DMS 273 treated with DMSO at 0.1 percent for 48 hours (cell line): ENCODE results near the gene TNFRSF21.
"Not testable (repeated sequence)": the region's sequence is repeated elsewhere in the genome, so short reads cannot be mapped to it uniquely, and the experiment has no call there.

Experiments
- DNase-seq: peaks from one replicate; lab custom pipeline; 2025; lab: John Stamatoyannopoulos, UW

Gene TNFRSF21

GRCh38 chr6:47321577-47321976 is 11.9 kb upstream of the TNFRSF21 start:
- no peak for DNase-seq

- no peak for DNase-seq
Observed at GRCh38 chr6:47319867-47320266, 10.2 kb upstream of the TNFRSF21 start.

GRCh38 chr6:47319382-47319781 is 9.7 kb upstream of the TNFRSF21 start:
- no peak for DNase-seq

- DNase-seq, result no peak
Observed at GRCh38 chr6:47318236-47318989, 8.7 kb upstream of the TNFRSF21 start.

- not testable (repeated sequence) for DNase-seq
Observed at GRCh38 chr6:47315181-47315580, 5.5 kb upstream of the TNFRSF21 start.

- no peak for DNase-seq
Observed at GRCh38 chr6:47310131-47310480, 401 bp upstream of the TNFRSF21 start.

GRCh38 chr6:47308552-47309290 is 984 bp downstream of the TNFRSF21 start:
- DNase-seq, result no peak

GRCh38 chr6:47308198-47308517 is 1.5 kb downstream of the TNFRSF21 start:
- DNase-seq, result no peak

GRCh38 chr6:47307362-47308197 is 2.1 kb downstream of the TNFRSF21 start:
- no peak for DNase-seq

GRCh38 chr6:47306887-47307286 is 2.8 kb downstream of the TNFRSF21 start:
- no peak for DNase-seq

- DNase-seq, result no peak
Observed at GRCh38 chr6:47303861-47304260, 5.8 kb downstream of the TNFRSF21 start.

GRCh38 chr6:47303342-47303741 is 6.4 kb downstream of the TNFRSF21 start:
- DNase-seq, result no peak

- DNase-seq, result no peak
Observed at GRCh38 chr6:47302043-47302442, 7.7 kb downstream of the TNFRSF21 start.

- no peak for DNase-seq
Observed at GRCh38 chr6:47301441-47301840, 8.3 kb downstream of the TNFRSF21 start.

- DNase-seq, result no peak
Observed at GRCh38 chr6:47300417-47300816, 9.3 kb downstream of the TNFRSF21 start.

GRCh38 chr6:47299965-47300364 is 9.7 kb downstream of the TNFRSF21 start:
- DNase-seq, result no peak

GRCh38 chr6:47298475-47298874 is 11.2 kb downstream of the TNFRSF21 start:
- DNase-seq, result no peak

GRCh38 chr6:47294990-47295389 is 14.7 kb downstream of the TNFRSF21 start:
- DNase-seq, result no peak

GRCh38 chr6:47292944-47293343 is 16.8 kb downstream of the TNFRSF21 start:
- no peak for DNase-seq

GRCh38 chr6:47292027-47292426 is 17.7 kb downstream of the TNFRSF21 start:
- no peak for DNase-seq

GRCh38 chr6:47290124-47290834 is 19.4 kb downstream of the TNFRSF21 start:
- no peak for DNase-seq
